ENCODE measurements around the gene PRKCA. TPM values are rescaled to one million over a fixed set of nuclear protein-coding genes. Genes with fewer than 3 reads are reported as not detected.

PRKCA gene
- total and polyA plus RNA-seq, 2 donors (not counting 3 experiments of a cell fraction or from before 2014, with no cell fraction given): 7.5 to 34.2 TPM

DNA sequence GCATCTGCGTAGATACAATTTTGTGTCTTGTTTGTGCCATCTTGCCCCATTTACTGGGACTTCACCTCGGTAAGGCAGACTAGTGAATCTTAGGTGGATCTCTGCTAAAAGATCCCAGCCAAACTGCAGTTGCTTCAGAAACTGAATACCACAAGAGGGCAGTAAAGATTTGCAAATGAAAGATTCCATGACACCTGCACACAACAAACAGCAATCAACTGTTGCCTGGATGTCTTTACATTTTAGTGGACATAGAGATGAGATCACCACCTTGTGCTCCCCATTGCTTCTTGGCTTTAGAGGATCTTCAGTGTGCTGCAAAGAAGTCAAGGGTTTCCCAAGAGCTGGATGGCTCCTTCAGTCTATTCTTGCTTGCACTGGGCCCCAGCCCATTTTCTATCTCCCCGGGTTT lies 413.3 kb downstream of the PRKCA start:
- TF ChIP-seq, protein P1, sequence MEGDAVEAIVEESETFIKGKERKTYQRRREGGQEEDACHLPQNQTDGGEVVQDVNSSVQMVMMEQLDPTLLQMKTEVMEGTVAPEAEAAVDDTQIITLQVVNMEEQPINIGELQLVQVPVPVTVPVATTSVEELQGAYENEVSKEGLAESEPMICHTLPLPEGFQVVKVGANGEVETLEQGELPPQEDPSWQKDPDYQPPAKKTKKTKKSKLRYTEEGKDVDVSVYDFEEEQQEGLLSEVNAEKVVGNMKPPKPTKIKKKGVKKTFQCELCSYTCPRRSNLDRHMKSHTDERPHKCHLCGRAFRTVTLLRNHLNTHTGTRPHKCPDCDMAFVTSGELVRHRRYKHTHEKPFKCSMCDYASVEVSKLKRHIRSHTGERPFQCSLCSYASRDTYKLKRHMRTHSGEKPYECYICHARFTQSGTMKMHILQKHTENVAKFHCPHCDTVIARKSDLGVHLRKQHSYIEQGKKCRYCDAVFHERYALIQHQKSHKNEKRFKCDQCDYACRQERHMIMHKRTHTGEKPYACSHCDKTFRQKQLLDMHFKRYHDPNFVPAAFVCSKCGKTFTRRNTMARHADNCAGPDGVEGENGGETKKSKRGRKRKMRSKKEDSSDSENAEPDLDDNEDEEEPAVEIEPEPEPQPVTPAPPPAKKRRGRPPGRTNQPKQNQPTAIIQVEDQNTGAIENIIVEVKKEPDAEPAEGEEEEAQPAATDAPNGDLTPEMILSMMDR (IDR thresholded peaks at IDR 0.05; ENCODE audit: extremely low read depth in 1 of 2, insufficient read depth in 1 of 2, low read depth in 1 of 2, low read length in 2 of 2): peak; percentile 58 to 69
- no peak for TF ChIP-seq JUN (IDR thresholded peaks at IDR 0.05; ENCODE audit: borderline replicate concordance, insufficient read depth, insufficient read length, low read depth)
- Histone ChIP-seq H3K27me3 (ENCODE audit: control insufficient read depth in 2 of 2, insufficient read depth in 2 of 2, low read length in 2 of 2) (no peaks in the 10 kb centered on the region), H3K4me3 (replicated peaks in 1 of 3; ENCODE audit: insufficient read depth in 1 of 3, low read depth in 1 of 3, low read length in 3 of 3) (no peak overlapping the region), H3K9me3 (replicated peaks; ENCODE audit: control insufficient read depth, insufficient read depth, low read length) (no peaks in the 10 kb centered on the region), H3K9ac (replicated peaks; ENCODE audit: extremely low read depth, insufficient read depth, low read length) (no peak overlapping the region), H3K9me1 (replicated peaks; ENCODE audit: control insufficient read depth, extremely low read depth, insufficient read depth, low read length) (no peaks in the 10 kb centered on the region), H3K36me3 (ENCODE audit: control insufficient read depth in 2 of 2, extremely low read depth in 1 of 2, insufficient read depth in 2 of 2, low read length in 2 of 2) (no peaks in the 10 kb centered on the region), H3K4me2 (ENCODE audit: insufficient read depth, low read length) (no peak overlapping the region), H3K79me2 (ENCODE audit: control insufficient read depth, insufficient read depth, low read length) (no peaks in the 10 kb centered on the region), H3K27ac (ENCODE audit: insufficient read depth, low read depth, low read length) (no peak overlapping the region), H4K20me1 (replicated peaks; ENCODE audit: control insufficient read depth, extremely low read depth, insufficient read depth, low read length) (no peaks in the 10 kb centered on the region), H2AFZ (ENCODE audit: low read depth, low read length) (no peak overlapping the region), H3K4me1 (ENCODE audit: control insufficient read depth, extremely low read depth, insufficient read depth, low read length) (no peaks in the 10 kb centered on the region)
- dilution Hi-C loops (cut with MboI; ENCODE audit: extremely low pct_ligation_motif_present, low sequenced_read_pairs): no loop called here
- POLR2A ChIA-PET: no interaction called here
- DNase-seq (ENCODE audit: low read depth, low spot score) (peak; percentile 70), FAIRE-seq (peak; percentile 95)
- no TSS peak for BruUV-seq (replicated peaks)
- intact Hi-C loops (cut with micrococcal nuclease): loop anchor here (1.0 kb wide), 1 partner anchor 191 kb away; no protein-coding TSS in a partner anchor
- CTCF ChIA-PET: interaction anchor here (0.6 to 3.4 kb wide), 7 partner anchors 11 to 193 kb away, joined by 3 to 29 read pairs (median 5); no protein-coding TSS in a partner anchor

DNA sequence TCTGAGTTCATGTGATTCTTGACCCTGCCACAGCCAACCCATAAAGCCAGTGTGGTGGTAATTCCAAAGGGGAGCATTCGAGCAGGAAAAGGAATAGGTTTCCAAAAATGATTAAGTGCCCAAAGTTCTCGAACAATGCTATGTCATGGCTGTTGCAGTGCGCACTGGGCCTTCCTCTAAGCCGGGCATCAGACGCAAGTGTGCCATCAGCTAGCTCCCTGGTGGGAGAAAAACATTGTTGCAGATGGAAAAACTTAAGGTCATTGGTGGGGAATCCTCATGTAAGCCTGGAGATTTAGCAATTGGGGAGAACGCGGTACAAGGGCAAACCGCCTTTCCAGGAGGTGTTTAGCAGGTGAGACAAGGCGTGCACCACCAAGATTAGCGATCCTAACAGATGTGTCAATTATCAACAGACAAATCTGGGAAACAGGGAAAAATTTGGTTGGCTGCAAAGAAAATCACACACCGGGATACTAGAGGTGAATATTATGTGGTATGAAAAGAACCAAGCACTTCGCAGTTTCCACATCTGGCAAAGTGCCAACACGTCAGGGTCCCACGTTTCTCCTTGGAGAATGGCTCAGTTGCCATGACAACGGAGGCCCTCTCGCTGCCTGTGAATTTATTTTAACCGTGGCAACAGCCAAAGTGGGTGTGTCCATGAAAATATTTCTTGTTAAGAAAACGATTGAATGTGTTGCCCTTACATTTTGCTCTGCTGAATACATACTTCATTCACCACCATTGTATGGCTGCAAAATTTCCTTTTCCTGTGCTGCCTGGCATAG lies 414.0 kb downstream of the PRKCA start:
- H3K9ac ChIP-seq (replicated peaks; ENCODE audit: extremely low read depth, insufficient read depth, low read length): no peak overlapping the region
- H3K79me2 ChIP-seq (ENCODE audit: control insufficient read depth, insufficient read depth, low read length): no peaks in the 10 kb centered on the region
- ChIA-PET CTCF (interaction anchor here (0.6 to 3.4 kb wide), 5 partner anchors 11 to 192 kb away, joined by 3 to 24 read pairs (median 5); no protein-coding TSS in a partner anchor), POLR2A (no interaction called here)
- no peak overlapping the region for H2AFZ ChIP-seq (ENCODE audit: low read depth, low read length)
- dilution Hi-C loops (cut with MboI; ENCODE audit: extremely low pct_ligation_motif_present, low sequenced_read_pairs): no loop called here
- DNase-seq (ENCODE audit: low read depth, low spot score) (peak; percentile 52), FAIRE-seq (peak; percentile 15)
- no TSS peak for BruUV-seq (replicated peaks)
- H3K4me3 ChIP-seq (replicated peaks in 1 of 3; ENCODE audit: insufficient read depth in 1 of 3, low read depth in 1 of 3, low read length in 3 of 3): no peak overlapping the region
- no peaks in the 10 kb centered on the region for H3K9me1 ChIP-seq (replicated peaks; ENCODE audit: control insufficient read depth, extremely low read depth, insufficient read depth, low read length)
- no peaks in the 10 kb centered on the region for H3K9me3 ChIP-seq (replicated peaks; ENCODE audit: control insufficient read depth, insufficient read depth, low read length)
- no peaks in the 10 kb centered on the region for H3K36me3 ChIP-seq (ENCODE audit: control insufficient read depth in 2 of 2, extremely low read depth in 1 of 2, insufficient read depth in 2 of 2, low read length in 2 of 2)
- H3K27me3 ChIP-seq (ENCODE audit: control insufficient read depth in 2 of 2, insufficient read depth in 2 of 2, low read length in 2 of 2): no peaks in the 10 kb centered on the region
- H4K20me1 ChIP-seq (replicated peaks; ENCODE audit: control insufficient read depth, extremely low read depth, insufficient read depth, low read length): no peaks in the 10 kb centered on the region
- TF ChIP-seq, protein P2, sequence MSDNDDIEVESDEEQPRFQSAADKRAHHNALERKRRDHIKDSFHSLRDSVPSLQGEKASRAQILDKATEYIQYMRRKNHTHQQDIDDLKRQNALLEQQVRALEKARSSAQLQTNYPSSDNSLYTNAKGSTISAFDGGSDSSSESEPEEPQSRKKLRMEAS (IDR thresholded peaks at IDR 0.05; ENCODE audit: insufficient read depth, insufficient read length): no peak
- TF ChIP-seq EZH2 (IDR thresholded peaks at IDR 0.05; ENCODE audit: borderline replicate concordance, low read depth, low read length, severe bottlenecking): no peak
- no peak for TF ChIP-seq MYC (IDR thresholded peaks at IDR 0.05; ENCODE audit: low read depth, low read length)
- no peak overlapping the region for H3K4me2 ChIP-seq (ENCODE audit: insufficient read depth, low read length)
- H3K27ac ChIP-seq (ENCODE audit: insufficient read depth, low read depth, low read length): no peak overlapping the region
- intact Hi-C loops (cut with micrococcal nuclease): no loop called here
- no peaks in the 10 kb centered on the region for H3K4me1 ChIP-seq (ENCODE audit: control insufficient read depth, extremely low read depth, insufficient read depth, low read length)

All from endothelial cell of umbilical vein (primary cell).